B cell (primary cell): ENCODE results near the gene BATF3. TPM values are rescaled to one million over a fixed set of nuclear protein-coding genes. Genes with fewer than 3 reads are reported as not detected.

Experiments
- ATAC-seq: fragments of 200-7000 bp; cut with Tn5 transposase; one replicate; pipeline ENCODE4 v1.10.0; 2021; ENCODE audit warnings: low read depth, mild to moderate bottlenecking, moderate number of reproducible peaks, moderate library complexity
- CTCF ChIA-PET: fragments of 350-600 bp; sonication (Branson Sonifier 250); formaldehyde crosslinking; loops from one replicate; lab custom pipeline; 2021; ENCODE audit warnings: antibody characterized with exemption, inconsistent platforms; lab: Charles Lee
- POLR2A ChIA-PET: fragments of 350-600 bp; sonication (Branson Sonifier 250); formaldehyde crosslinking; loops from one replicate; lab custom pipeline; 2021; ENCODE audit warnings: antibody characterized with exemption; lab: Charles Lee
- DNase-seq: peaks from one replicate; pipeline ENCODE4 v3.0.0; 2013
- H2AFZ ChIP-seq: 2 replicates; pipeline ENCODE4 v1.6.1; 2012; ENCODE audit warnings: mild to moderate bottlenecking, low read depth, low read length; ENCODE audit not compliant: insufficient read depth, poor library complexity, severe bottlenecking
- H3K27ac ChIP-seq, 2 donors: 1 replicate in 1 of 2; 2 replicates in 1 of 2; pipeline ENCODE4 v1.5.1; 2012 to 2013; ENCODE audit warnings: low read length in 2 of 2, mild to moderate bottlenecking in 2 of 2, moderate library complexity in 1 of 2
- H3K27me3 ChIP-seq, 4 experiments: fragments of 200-600 bp in 1 of 4; sonication (generic) in 1 of 4; replicated peaks in 1 of 4; 1 replicate in 2 of 4; 2 replicates in 2 of 4; pipeline versions ENCODE4 v1.6.1 to v1.7.0; 2013 to 2016; ENCODE audit warnings: low read length in 3 of 4, mild to moderate bottlenecking in 2 of 4, mixed read lengths in 1 of 4, moderate library complexity in 1 of 4; ENCODE audit not compliant: insufficient read depth in 4 of 4, control insufficient read depth in 3 of 4; ENCODE audit errors: control extremely low read depth in 1 of 4
- H3K36me3 ChIP-seq, 2 experiments: replicated peaks in 1 of 2; 1 replicate in 1 of 2; 2 replicates in 1 of 2; pipeline versions ENCODE4 v1.6.1 to v1.7.1; 2013; ENCODE audit warnings: low read length in 1 of 2; ENCODE audit not compliant: insufficient read depth in 2 of 2, control insufficient read depth in 1 of 2; ENCODE audit errors: control extremely low read depth in 1 of 2, extremely low read depth in 1 of 2
- H3K4me1 ChIP-seq, 2 donors: fragments of 200-600 bp in 1 of 2; sonication (generic) in 1 of 2; 1 replicate in 1 of 2; 2 replicates in 1 of 2; pipeline versions ENCODE4 v1.5.1 to v1.6.1; 2013 to 2017; ENCODE audit warnings: low read length in 2 of 2; ENCODE audit not compliant: control insufficient read depth in 2 of 2, insufficient read depth in 2 of 2
- H3K4me2 ChIP-seq: replicated peaks from 2 replicates; pipeline ENCODE3; 2012; ENCODE audit warnings: mild to moderate bottlenecking, low read depth, low read length; ENCODE audit not compliant: poor library complexity, severe bottlenecking
- H3K4me3 ChIP-seq, 5 experiments: fragments of 200-600 bp in 1 of 5; sonication (generic) in 1 of 5; 1 replicate in 3 of 5; 2 replicates in 2 of 5; pipeline versions ENCODE4 v1.5.1 to v1.7.0; 2011 to 2016; ENCODE audit warnings: low read length in 4 of 5, mild to moderate bottlenecking in 4 of 5, low read depth in 2 of 5, control low read depth in 1 of 5, moderate library complexity in 1 of 5; ENCODE audit not compliant: insufficient read depth in 1 of 5; ENCODE audit errors: control extremely low read depth in 1 of 5, extremely low read depth in 1 of 5
- H3K79me2 ChIP-seq: fragments of 200-600 bp; sonication (generic); one replicate; pipeline ENCODE4 v1.6.0; 2016; ENCODE audit warnings: low read length; ENCODE audit not compliant: control insufficient read depth, insufficient read depth
- H3K9ac ChIP-seq: fragments of 200-600 bp; sonication (generic); 2 replicates; pipeline ENCODE4 v1.6.1; 2017; ENCODE audit warnings: mild to moderate bottlenecking, low read length, moderate library complexity
- H3K9me3 ChIP-seq, 3 donors: one replicate each; pipeline versions ENCODE4 v1.6.1 to v1.7.1; 2013; ENCODE audit warnings: low read length in 2 of 3; ENCODE audit not compliant: control insufficient read depth in 2 of 3, insufficient read depth in 1 of 3; ENCODE audit errors: control extremely low read depth in 1 of 3
- H4K20me1 ChIP-seq: 2 replicates; pipeline ENCODE4 v1.6.0; 2012; ENCODE audit warnings: mild to moderate bottlenecking, low read length; ENCODE audit not compliant: insufficient read depth, control insufficient read depth, poor library complexity, severe bottlenecking
- H3K27ac Mint-ChIP-seq: one replicate; pipeline ENCODE4 v1.8.0; 2021; ENCODE audit warnings: mixed read lengths
- H3K27me3 Mint-ChIP-seq: one replicate; pipeline ENCODE4 v1.8.0; 2021; ENCODE audit warnings: mixed read lengths
- H3K4me1 Mint-ChIP-seq: one replicate; pipeline ENCODE4 v1.8.0; 2021; ENCODE audit warnings: mixed read lengths
- H3K4me3 Mint-ChIP-seq: one replicate; pipeline ENCODE4 v1.8.0; 2021; ENCODE audit warnings: mixed read lengths
- H3K9me3 Mint-ChIP-seq: one replicate; pipeline ENCODE4 v1.8.0; 2022; ENCODE audit warnings: mixed read lengths; ENCODE audit not compliant: insufficient read depth
- EZH2 ChIP-seq: IDR thresholded peaks from 2 replicates; pipeline ENCODE4 v1.6.1; 2012; ENCODE audit warnings: borderline replicate concordance, low read depth, mild to moderate bottlenecking, moderate library complexity, low read length; ENCODE audit not compliant: insufficient read depth, poor library complexity, severe bottlenecking
- WGBS: methylation state at CpG from one replicate; pipeline ENCODE4 v1.1.5; 2013; ENCODE audit warnings: missing lambda C conversion rate; ENCODE audit not compliant: insufficient coverage; 5-methylcytosine and 5-hydroxymethylcytosine counted together
- intact Hi-C: fragments of 100-400 bp; cut with micrococcal nuclease; formaldehyde crosslinking; loops from one replicate; pipeline ENCODE4 v1.10.0; 2022
- polyA plus RNA-seq: library from polyadenylated mRNA; depleted of rRNA; stranded (reverse); fragments of >200 nt; gene quantifications from 2 replicates; pipeline ENCODE4 v1.2.3, GENCODE V29; 2012
- total RNA-seq, 2 donors: library from RNA; stranded (reverse); fragments of 120-200 nt in 1 of 2; gene quantifications; 1 replicate in 1 of 2; 2 replicates in 1 of 2; pipeline versions ENCODE4 v1.2.3 to v1.2.4, GENCODE V29; 2013 to 2022
- TF ChIP-seq, protein P1 (sequence below): fragments of 200-600 bp; IDR thresholded peaks from one replicate; pipeline ENCODE4 v1.8.0; 2022; ENCODE audit warnings: antibody characterized with exemption, mild to moderate bottlenecking

BATF3 gene
- total and polyA plus RNA-seq, 2 donors (not counting 1 experiment from before 2014, with no cell fraction given) = 0.36 to 1.9 TPM

DNA sequence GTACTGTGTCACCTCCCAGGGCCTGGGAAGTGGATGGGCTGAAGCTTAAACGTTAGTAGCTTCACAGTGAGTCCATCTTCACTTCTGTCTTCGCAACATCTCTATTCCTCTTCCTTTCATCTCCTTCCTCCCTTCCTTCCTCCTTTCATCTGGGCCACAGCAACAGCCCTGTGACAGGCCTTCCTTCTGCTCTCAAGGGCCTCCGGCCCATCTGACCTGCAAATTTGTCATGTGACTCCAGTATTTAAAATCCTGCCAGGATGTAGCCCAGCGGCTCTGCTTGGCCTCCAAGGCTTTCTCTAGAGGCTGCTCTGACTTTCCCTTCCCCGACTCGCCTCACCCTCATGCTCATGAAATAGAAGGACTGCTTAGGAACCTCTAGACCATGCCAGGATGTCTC lies 10.9 kb upstream of the BATF3 start:
- no peak overlapping the region for H3K4me2 ChIP-seq
- Mint-ChIP-seq H3K9me3 (no peaks in the 10 kb centered on the region), H3K27me3 (no peaks in the 10 kb centered on the region), H3K4me1 (no peaks in the 10 kb centered on the region), H3K27ac (no peak overlapping the region), H3K4me3 (no peak overlapping the region)
- no peak overlapping the region for H2AFZ ChIP-seq
- POLR2A ChIA-PET = no interaction called here
- ATAC-seq = no peak
- no peaks in the 10 kb centered on the region for H3K36me3 ChIP-seq
- WGBS = 63% methylated on average over 6 of the region's 6 CpGs
- H3K4me1 ChIP-seq = no peaks in the 10 kb centered on the region
- no peak for DNase-seq
- H3K27ac ChIP-seq = no peak overlapping the region
- TF ChIP-seq, protein P1, sequence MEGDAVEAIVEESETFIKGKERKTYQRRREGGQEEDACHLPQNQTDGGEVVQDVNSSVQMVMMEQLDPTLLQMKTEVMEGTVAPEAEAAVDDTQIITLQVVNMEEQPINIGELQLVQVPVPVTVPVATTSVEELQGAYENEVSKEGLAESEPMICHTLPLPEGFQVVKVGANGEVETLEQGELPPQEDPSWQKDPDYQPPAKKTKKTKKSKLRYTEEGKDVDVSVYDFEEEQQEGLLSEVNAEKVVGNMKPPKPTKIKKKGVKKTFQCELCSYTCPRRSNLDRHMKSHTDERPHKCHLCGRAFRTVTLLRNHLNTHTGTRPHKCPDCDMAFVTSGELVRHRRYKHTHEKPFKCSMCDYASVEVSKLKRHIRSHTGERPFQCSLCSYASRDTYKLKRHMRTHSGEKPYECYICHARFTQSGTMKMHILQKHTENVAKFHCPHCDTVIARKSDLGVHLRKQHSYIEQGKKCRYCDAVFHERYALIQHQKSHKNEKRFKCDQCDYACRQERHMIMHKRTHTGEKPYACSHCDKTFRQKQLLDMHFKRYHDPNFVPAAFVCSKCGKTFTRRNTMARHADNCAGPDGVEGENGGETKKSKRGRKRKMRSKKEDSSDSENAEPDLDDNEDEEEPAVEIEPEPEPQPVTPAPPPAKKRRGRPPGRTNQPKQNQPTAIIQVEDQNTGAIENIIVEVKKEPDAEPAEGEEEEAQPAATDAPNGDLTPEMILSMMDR = no peak
- TF ChIP-seq EZH2 = no peak
- H4K20me1 ChIP-seq = no peaks in the 10 kb centered on the region
- no peaks in the 10 kb centered on the region for H3K79me2 ChIP-seq
- intact Hi-C loops = no loop called here
- no peaks in the 10 kb centered on the region for H3K27me3 ChIP-seq
- no peak overlapping the region for H3K4me3 ChIP-seq
- H3K9me3 ChIP-seq = no peaks in the 10 kb centered on the region
- H3K9ac ChIP-seq = no peak overlapping the region
- CTCF ChIA-PET = no interaction called here

DNA sequence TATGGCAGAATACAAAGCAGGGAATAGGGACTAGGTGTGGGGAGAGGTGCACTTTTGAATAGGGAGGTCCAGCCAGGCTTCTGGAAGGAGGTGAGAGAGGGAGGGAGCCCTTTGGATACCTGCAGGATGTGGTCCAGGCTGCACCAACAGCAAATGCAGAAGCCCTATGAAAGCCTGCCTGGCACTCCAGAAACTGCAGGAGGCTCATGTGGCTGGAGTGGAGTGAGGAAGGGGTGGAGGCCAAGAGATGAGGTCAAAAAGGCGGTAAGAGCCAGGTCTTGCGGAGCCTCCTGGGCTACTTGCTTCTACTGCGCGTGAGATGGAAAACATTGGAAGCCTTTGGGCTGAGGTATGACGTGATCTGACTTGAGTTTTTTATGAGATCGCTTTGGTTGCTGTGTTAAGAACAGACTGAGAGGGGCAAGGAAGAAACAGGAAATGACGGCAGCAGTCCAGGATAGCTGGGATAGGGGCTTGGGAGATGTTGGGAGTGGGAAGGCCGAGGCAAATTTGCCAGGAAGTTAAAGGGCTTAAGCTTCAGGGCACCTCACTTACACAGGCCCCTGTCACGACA lies 4.4 kb upstream of the BATF3 start:
- no peak for ATAC-seq
- no peak overlapping the region for H3K9ac ChIP-seq
- no peak overlapping the region for H3K4me3 ChIP-seq
- Mint-ChIP-seq H3K27ac (no peak overlapping the region), H3K4me3 (no peak overlapping the region), H3K27me3 (no peaks in the 10 kb centered on the region), H3K9me3 (no peaks in the 10 kb centered on the region), H3K4me1 (peaks cover 13% of the 10 kb centered on the region)
- no peaks in the 10 kb centered on the region for H3K79me2 ChIP-seq
- no peaks in the 10 kb centered on the region for H3K36me3 ChIP-seq
- CTCF ChIA-PET = interaction anchor here (0.9 to 2.2 kb wide), 2 partner anchors 227 to 247 kb away, joined by 3 to 4 read pairs; no protein-coding TSS in a partner anchor
- POLR2A ChIA-PET = interaction anchor here (0.5 kb wide), 1 partner anchor 136 kb away, joined by 3 read pairs; no protein-coding TSS in a partner anchor
- H3K9me3 ChIP-seq = no peaks in the 10 kb centered on the region
- no peak for TF ChIP-seq EZH2
- TF ChIP-seq, protein P1 = no peak
- no peaks in the 10 kb centered on the region for H4K20me1 ChIP-seq
- no peak overlapping the region for H3K27ac ChIP-seq
- H3K4me2 ChIP-seq = no peak overlapping the region
- DNase-seq = no peak
- peaks cover 9 to 19% of the 10 kb centered on the region in 2 donors for H3K4me1 ChIP-seq
- H3K27me3 ChIP-seq = no peaks in the 10 kb centered on the region
- intact Hi-C loops = no loop called here
- WGBS = 92% methylated on average over 8 of the region's 9 CpGs
- no peak overlapping the region for H2AFZ ChIP-seq
